ENCODE results near the gene GTF2F2.
"Not testable (repeated sequence)": the region's sequence is repeated elsewhere in the genome, so short reads cannot be mapped to it uniquely, and the experiment has no call there.

Gene GTF2F2

DNA sequence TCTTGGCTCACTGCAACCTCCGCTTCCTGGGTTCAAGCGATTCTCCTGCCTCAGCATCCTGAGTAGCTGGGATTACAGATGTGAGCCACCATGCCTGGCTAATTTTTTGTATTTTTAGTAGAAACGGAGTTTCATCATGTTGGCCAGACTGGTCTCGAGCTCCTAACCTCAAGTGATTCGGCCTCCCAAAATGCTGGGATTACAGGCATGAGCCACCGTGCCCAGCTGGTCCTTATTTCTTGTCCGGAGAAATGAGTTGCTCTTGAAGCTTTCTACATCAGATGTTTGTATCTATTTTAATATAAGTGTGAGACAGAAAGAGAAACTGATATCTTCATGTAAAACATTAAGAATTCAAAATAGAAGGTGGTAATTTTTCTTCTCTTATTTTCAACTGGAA is 124.4 kb downstream of the GTF2F2 start:
- not testable (repeated sequence) for DNase-seq (ENCODE audit: low spot score); FAIRE-seq

DNA sequence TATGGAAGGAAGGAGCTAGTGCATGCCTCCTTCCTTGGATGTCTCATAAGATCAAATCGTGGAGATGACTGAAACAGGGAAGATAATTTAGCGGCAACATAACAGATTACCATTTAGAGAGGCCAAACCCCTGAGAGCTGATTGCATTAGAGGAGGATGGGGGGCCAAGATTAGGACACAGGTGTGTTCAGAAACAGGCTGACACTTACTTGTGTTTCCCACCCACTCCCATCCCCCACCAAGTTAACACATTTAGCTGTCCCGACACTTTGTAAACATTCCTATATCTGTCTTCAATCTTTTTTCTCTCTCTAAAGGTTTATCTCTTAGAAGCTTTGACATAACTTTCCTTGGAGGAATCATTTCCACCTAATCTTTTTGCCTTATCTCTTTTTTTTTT is 129.4 kb downstream of the GTF2F2 start:
- DNase-seq (ENCODE audit: low spot score), result no peak
- no peak for FAIRE-seq

DNA sequence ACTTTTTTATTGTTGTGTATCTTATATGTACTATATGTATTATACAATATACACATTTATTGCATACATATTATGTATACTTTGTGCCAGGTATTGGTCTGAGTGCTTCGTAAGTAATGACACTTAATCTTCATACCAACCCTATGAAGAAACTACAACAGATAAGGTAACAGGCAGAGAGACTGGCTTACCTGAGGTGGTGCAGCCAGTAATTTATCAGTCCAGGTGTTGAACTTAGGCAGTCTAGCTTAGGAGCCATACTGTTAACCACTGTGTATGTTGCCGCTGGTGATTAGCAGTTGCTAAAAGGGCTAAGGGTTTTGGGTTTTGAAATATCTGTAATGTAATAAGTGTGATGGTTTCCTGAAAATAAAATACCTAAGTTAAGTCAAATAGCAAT is 134.1 kb downstream of the GTF2F2 start:
- no peak for FAIRE-seq
- DNase-seq (ENCODE audit: low spot score), result no peak

DNA sequence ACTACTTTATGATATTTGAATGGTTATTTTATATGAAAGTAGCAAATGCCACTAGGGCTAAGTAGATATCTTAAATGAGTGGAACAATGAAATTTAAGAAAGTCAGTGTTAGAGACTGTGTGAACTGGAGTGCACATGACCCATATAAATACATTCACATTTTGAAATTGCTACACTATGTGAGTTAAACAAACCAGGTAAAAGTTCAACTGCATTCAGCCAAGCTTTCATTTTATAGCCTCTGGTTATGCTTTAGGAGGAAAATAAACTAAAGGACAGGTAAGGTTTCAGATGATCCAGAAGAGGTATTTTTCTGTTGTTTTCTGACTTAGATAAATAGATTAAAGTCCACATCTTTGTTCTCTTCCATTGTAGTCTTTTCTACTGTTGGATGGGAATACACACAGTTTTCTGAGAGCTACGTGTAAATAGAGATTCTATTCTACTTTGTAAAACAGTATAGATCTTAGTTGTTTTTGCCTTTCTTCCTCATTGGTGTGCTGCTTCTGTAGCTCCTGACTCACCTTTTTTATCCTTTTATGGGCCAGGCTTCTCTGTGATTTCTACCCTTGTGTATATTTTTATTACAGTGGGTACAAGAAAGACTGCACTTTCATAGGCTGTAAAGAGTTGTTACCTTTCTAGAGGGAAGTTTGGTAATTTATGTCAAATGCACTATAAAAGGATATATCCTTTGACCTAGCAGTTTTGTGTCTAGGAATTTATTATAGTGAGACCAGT is 135.1 kb downstream of the GTF2F2 start:
- FAIRE-seq (no peak), DNase-seq (ENCODE audit: low spot score) (no peak)

DNA sequence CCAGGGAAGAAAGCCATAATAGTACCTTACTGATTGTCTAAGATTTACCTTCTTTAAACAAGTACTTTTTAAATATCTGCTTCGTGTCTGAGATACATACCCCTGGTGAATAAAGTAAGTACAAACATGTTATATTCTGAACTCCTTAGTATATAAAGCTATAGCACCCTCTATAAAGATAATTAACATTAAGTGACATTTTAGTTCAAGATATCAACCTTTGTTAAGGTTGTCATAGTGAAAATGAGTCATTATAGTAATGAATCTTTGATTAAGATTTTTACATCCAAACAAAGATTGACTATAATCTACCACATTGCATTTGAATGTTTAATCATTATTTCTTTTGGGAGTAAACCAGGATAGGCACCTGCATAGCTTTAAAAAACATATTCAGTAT is 135.9 kb downstream of the GTF2F2 start:
- no peak for DNase-seq (ENCODE audit: low spot score)
- FAIRE-seq, result no peak

DNA sequence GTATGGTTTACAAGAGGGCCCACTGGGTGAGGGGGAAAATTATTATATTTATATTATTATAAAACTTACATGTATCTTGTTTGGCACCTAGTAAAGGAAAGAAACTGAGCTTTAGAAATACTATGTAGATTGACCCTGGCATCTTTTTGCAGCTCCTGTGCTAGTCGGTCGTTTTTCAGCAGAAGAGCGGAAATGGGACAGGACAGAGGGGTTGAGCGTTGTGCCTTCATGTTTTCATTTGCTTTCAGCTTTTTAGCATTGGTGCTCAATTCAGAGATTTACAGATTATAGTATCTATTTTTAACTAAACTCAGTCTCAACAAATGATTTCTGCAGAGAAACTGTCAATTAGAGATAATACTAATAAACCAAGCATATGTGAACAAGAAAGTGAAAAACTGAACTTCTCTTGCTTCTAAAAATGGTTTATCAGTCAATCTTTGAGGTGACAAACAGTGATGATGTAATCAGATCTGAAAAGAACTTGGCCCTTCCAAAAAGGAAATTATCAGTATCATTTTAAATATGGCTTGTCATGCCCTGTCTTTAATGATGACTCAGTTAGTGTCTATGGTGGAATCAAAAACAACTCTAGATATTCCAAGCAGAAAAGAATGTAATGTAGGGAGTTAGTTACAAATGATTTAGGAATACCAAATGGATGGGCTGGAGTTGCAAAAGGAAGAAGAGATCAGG is 137.5 kb downstream of the GTF2F2 start:
- DNase-seq (ENCODE audit: low spot score) (no peak), FAIRE-seq (no peak)

DNA sequence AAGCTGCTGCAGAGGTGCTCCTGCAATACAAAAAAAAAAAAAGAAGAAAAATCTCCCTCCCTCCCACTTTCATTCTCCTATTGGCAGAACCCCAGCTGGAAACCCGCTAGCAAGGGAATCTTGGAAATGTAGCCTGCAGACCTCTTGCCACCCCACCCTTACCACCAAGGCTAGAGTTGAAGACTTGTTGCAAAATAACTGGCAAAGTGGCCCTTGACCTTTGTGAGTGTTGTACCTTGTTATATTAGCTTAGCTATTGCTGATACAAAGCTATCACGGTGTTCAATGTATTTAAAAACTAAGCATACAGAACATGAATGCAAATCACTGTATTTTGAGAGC is 138.0 kb downstream of the GTF2F2 start:
- DNase-seq (ENCODE audit: low spot score) (no peak), FAIRE-seq (no peak)

DNA sequence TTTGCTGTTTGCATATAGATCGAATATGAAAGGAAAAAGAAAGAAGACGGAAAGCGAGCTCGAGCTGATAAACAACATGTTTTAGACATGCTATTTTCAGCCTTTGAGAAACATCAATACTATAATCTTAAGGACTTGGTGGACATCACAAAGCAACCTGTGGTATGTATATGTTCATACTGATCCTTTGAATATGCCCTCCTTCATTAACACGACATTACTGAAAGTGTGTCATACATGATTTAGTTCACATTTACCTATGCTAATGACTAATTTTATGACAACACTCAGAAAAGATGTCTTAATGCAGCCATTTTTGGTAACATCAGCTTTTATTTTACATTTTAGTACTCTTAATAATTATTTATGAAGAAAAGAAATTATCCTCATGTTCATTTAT is 146.9 kb downstream of the GTF2F2 start:
- no peak for FAIRE-seq
- no peak for DNase-seq (ENCODE audit: low spot score)

DNA sequence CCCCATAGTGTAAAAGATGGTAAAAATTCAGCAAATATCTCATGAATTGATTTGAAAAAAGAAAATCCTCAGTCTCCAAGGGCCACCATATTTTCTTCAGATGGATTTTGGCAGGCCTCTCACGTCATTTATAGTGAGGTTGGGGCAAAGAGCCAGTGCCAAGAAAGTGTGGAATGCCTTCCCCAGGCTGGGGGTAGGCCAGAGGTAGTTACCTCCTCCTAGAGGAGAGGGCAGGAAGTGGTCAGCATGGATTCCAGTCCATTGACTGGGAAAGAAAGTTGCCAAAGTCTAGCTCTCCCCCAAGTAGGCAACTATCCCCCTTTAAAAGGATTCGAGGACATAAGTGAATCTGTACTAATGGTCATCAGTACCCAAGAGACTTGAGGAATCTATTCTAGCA is 148.9 kb downstream of the GTF2F2 start:
- peak; percentile 18 for DNase-seq (ENCODE audit: low spot score)
- no peak for FAIRE-seq

DNA sequence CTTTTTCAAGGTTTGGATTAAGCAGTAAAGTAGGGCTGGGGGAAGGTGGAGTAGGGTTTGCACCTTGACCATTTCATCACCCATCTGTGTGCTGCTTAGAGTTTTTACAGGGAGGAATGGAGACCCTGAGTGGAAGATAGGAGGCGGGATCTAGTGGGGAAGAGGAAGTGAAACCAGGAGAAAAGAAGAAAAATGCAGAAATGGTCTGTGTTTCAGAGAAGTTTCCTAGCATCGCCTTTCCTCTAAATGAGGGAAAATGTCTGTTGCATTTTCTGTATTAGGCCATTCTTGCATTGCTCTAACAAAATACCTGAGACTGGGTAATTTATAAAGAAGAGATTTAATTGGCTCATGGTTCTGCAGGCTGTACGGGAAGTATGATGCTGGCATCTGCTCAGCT is 156.6 kb downstream of the GTF2F2 start:
- FAIRE-seq, result no peak
- no peak for DNase-seq (ENCODE audit: low spot score)

DNA sequence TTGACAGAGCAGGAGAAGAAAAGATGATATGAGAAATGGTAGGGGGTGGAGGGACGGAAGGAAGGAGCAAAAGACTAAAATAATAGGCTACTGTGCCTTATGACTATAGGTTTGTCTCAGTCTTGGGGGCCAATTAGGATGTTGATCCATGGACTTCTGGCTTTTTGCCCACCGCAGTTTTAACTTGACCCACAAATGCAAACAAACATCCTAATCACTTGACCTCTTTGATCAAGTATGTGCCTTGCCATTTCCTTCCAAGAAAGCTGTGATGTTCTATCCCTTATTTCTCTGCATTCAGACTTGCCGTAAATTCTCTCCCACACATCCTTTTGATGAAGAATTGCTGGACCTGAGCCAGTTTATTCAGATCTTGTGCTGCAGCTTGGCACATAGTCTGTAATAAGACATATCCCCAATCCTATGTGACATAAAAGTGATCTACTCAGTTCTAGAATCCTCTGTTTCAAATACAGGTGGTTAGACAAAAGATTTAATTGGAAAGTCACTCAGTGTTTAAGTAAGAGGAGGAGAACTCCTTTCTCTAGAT is 157.9 kb downstream of the GTF2F2 start:
- FAIRE-seq, result no peak
- DNase-seq (ENCODE audit: low spot score), result no peak

DNA sequence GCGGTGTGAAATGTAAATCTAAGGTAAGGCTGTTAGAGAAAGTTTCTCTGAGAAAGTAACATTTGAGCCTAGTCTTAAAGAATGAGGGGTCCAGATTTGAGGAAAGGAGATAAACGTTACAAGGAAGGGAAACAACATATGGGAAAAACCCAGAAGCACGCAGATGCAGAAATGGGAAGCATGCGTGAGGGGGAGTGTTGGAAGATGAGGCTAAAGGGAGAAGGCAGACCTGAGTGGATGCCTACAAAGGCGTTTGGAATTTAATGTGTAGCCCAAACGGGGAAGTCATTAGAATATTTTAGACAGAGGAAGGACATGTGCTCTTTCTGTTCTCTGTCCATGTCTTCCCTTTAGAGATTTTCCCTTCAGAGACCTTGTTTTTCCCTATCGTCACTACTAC is 159.7 kb downstream of the GTF2F2 start:
- DNase-seq (ENCODE audit: low spot score) (no peak), FAIRE-seq (no peak)

DNA sequence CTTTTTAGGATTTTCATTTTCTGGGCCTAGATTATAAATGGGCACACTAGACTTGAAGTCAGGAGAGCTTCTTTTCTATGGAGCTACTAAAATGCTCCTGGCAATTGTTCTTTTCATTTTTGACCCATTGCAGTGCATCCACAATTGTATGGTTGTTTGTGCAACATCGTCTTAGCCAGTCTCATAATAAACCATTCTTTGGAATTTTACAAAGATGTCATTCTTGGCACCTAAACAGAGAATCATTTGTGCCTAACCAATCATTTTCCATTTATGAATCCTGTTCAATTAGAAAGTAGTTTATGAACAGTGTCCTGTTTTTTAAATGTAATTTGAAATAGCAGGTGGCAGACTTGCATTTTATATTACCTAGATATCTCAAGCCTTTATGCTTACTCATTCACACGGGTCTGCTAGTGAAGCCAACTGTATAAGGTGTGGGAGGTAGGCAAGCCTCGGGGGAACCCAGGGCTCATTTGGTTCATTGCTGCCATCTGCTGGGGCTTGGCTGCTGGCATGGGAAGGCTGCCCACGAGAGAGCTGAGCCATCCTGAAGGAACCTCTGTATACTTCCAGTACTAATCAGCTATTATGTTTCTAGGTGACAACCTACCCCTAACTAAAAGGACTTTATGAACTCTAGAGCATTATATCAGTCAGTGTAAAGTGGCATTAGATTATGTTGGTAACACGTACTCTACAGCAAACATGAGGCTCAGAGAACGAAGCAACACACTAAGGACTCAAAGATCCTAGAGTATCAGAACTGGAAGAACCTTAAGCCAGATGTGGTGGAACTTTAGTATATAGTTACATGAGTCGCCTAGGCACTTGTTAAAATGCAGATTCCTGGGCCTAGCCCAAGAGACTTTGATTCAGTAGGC is 160.7 kb downstream of the GTF2F2 start:
- FAIRE-seq, result no peak

DNA sequence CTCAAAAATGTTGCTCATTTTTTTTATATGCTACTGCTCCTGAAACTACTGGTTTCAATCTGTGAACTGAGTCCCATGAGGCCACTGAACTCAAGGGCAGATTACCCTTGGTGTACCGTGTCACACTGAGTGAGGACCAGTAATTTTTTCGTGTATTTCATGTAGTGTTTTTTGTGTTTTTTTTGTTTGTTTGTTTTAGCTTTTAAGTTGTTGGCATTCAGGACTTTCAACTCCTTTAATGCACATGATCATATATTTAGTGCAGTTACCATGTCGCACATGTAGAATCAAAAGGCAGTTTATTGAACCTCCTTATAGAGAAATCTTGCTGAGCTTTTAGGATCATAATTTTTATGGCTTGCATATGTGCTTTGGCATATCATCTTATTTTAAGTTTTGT is 162.7 kb downstream of the GTF2F2 start:
- FAIRE-seq (no peak), DNase-seq (ENCODE audit: low spot score) (no peak)

More for the DNA sequence above, 160.7 kb downstream of the GTF2F2 start:
- DNase-seq (ENCODE audit: low spot score), result peak; percentile 76

DNA sequence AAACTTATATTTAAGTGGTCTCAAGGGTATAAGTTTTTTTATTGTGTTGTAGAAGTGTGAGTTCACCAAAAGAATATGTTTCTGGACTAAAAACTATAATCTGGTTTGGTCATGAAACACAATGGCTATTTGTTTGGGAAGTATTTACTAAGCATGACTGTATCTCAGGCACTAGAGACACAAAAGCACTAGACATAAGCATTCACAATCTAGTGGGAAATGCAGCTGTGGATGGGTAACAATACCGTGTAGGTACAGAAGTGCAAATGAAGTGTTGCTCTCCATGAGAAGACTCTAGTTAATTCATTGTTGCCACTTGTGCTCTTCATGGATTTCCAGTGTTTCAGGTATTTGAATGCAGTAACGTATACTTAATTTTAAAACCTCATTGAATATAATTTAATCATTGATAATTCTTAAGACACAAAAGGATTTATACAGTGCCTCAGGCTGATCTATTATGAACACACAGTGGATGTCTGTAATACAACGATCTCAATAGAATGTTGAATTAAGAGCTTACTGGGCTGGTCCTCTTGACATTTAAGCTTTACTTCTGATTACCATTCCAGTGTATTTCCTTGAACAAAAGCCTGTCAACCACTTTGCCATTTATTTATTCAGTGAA is 169.7 kb downstream of the GTF2F2 start:
- no peak for FAIRE-seq
- no peak for DNase-seq (ENCODE audit: low spot score)

DNA sequence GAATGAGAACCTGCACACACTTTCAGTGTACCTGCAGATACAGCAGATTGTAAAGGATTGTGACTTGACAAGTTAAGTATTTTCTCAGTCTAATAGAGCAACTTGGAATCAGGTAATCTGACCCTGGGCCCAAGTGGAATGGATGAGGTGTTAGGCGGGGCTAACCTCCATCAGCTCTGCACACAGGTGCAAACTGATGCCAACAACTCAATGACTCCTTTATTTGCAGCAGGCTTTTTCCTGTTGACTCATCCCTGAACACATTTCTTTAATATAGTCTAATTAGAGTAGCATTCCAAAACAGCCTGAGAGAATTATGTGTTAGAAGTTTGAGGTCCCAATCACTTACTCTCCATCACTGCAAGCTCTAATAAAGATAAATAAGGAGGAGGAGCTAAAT is 171.9 kb downstream of the GTF2F2 start:
- FAIRE-seq (no peak), DNase-seq (ENCODE audit: low spot score) (peak; percentile 21)

DNA sequence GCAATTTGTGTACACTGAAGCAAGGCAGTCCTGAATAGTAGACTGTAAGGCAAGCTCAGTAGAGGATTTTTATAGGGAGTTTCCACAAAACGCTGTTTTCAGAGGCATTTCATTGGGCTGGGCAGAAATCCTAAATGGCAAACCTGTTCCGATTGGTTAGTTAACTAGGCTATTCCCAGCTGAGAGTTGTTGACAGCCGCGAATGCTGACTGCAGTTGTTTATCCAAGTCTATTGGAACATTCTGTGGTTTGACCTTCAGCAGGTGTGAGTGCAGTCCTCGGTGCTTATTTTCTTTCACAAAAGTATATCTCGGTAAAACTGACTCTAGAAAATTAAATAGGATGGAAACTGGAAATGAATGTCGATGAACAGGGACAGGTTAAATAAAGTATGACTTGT is 175.2 kb downstream of the GTF2F2 start:
- no peak for DNase-seq (ENCODE audit: low spot score)
- FAIRE-seq, result no peak

DNA sequence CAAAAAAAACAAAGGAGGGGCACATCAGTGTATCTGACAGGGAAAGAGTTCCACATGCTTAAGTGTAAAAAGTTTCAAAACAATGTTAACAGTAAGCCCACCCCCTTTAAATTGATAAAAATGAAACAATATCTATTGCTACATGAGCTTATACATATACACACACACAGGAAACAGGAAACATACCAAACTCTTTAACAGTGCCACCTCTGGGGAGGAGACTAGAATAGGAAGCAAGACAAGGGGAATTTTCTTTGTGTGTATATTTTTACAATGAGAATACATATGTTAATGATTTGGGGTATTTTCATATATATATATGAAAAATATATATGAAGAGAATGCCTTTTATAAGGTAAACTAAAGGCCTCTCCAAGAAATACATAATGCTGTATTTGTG is 175.9 kb downstream of the GTF2F2 start:
- FAIRE-seq, result no peak

DNA sequence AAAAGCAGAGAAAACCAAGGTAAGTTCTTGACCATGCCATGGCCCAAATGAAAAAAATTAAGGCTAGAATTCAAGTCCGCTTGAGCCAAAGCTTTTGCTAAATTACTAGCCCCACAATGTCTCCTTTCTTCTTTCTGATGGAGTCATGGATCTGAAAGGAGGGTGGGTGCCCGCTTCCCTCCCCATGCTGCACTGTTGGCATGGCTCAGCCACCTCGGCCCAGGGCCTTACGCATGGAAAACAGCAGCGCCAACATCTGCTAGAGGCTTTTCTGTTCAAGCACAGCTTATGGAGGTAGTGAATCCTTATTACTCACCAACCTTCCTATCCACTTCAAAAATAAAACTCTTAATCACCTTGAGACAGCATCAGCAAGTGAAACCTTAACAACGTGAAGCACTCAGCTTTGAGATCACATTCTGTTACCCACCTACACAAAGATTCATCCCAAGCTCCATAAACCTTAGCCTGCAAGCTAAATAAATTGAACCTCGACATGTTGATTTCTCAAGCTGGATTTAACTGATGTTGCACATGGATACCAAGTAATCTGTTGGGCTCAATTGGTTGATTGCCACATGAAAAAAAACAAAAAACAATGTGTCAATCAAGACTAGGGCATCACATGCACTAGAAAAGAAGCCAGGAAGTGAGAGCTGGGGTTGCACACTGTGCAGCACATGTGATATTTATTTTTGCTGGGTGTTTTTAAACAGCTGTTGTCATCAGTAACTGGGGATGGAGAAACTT is 177.3 kb downstream of the GTF2F2 start:
- DNase-seq (ENCODE audit: low spot score) (no peak), FAIRE-seq (no peak)

More for the DNA sequence above, 175.9 kb downstream of the GTF2F2 start:
- DNase-seq (ENCODE audit: low spot score), result no peak

DNA sequence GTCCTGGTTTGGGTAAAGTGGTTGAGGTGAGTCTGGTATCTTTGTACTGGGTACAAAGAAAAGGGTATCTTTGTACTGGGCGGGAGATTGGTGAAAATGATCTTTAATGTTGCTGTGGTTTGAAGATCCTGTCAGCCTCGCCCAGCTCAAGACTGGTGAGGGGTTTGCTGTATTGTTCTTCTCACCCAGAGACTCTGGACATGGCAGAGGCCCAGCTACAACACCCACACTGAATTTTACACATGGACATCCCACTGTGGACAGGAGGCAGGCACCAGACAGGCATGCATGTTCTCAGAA is 177.8 kb downstream of the GTF2F2 start:
- DNase-seq (ENCODE audit: low spot score) (no peak), FAIRE-seq (no peak)

DNA sequence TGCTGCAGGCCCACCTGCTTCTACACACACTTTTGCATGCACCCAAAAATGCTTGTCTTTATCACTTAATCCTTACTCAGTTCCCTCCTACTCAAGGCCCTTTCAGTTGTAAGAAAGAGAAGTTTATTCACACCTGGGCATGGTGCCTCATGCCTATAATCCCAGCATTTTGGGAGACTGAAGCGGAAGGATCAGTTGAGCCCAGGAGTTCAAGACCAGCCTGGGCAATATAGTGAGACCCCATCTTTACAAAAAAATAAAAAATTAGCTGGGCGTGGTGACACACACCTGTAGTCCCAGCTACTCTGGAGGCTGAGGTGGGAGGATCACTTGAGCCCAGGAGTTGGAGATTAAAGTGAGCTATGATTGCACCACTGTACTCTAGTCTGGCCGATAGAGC is 178.2 kb downstream of the GTF2F2 start:
- FAIRE-seq; DNase-seq (ENCODE audit: low spot score): not testable (repeated sequence)

Measured in urothelium cell line (cell line).